Muscle of back (tissue), 13 donors: ENCODE measurements around the gene TIAL1. TPM values are rescaled to one million over a fixed set of nuclear protein-coding genes. Genes with fewer than 3 reads are reported as not detected.
"Not testable (repeated sequence)": the region's sequence is repeated elsewhere in the genome, so short reads cannot be mapped to it uniquely, and the experiment has no call there.

Experiments used
- DNase-seq, 3 donors: peaks; one replicate each; pipeline versions ENCODE4 v3.0.0 to v3.0.0-alpha.2; 2013
- long read RNA-seq, 9 donors: transcript quantifications; one replicate each; lab custom pipeline, GENCODE V29; 2026
- polyA plus RNA-seq, 10 donors: library from polyadenylated mRNA; unstranded; fragments of 120-200 nt; gene quantifications; one replicate each; pipeline ENCODE4 v1.2.1, GENCODE V29; 2013; ENCODE audit not compliant: insufficient read length in 10 of 10

The TIAL1 gene, protein sequence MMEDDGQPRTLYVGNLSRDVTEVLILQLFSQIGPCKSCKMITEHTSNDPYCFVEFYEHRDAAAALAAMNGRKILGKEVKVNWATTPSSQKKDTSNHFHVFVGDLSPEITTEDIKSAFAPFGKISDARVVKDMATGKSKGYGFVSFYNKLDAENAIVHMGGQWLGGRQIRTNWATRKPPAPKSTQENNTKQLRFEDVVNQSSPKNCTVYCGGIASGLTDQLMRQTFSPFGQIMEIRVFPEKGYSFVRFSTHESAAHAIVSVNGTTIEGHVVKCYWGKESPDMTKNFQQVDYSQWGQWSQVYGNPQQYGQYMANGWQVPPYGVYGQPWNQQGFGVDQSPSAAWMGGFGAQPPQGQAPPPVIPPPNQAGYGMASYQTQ
- polyA plus RNA-seq: 100 to 1,000 TPM in 6 of 10 donors, 10 to 100 TPM in 4; 80.5 to 160 (median 110) TPM
- long read RNA-seq, donor 1, full-length matches to known transcripts: 12 of 12 reads
- long read RNA-seq, donor 1, partial matches to known transcripts: 0 of 12 reads
- long read RNA-seq, donor 1, other reads (novel, unspliced or antisense): 0 of 12 reads
- long read RNA-seq, donor 2, partial matches to known transcripts: 0 of 2 reads
- long read RNA-seq, donor 2, other reads (novel, unspliced or antisense): 0 of 2 reads
- long read RNA-seq, donor 3: 0 reads
- long read RNA-seq, donor 4, full-length matches to known transcripts: 6 of 6 reads
- long read RNA-seq, donor 4, partial matches to known transcripts: 0 of 6 reads
- long read RNA-seq, donor 4, other reads (novel, unspliced or antisense): 0 of 6 reads
- long read RNA-seq, donor 5, full-length matches to known transcripts: 11 of 11 reads
- long read RNA-seq, donor 5, partial matches to known transcripts: 0 of 11 reads
- long read RNA-seq, donor 5, other reads (novel, unspliced or antisense): 0 of 11 reads
- long read RNA-seq, donor 6, full-length matches to known transcripts: 12 of 12 reads
- long read RNA-seq, donor 6, partial matches to known transcripts: 0 of 12 reads
- long read RNA-seq, donor 6, other reads (novel, unspliced or antisense): 0 of 12 reads
- long read RNA-seq, donor 7, full-length matches to known transcripts: 7 of 7 reads
- long read RNA-seq, donor 7, partial matches to known transcripts: 0 of 7 reads
- long read RNA-seq, donor 7, other reads (novel, unspliced or antisense): 0 of 7 reads
- long read RNA-seq, donor 8, full-length matches to known transcripts: 6 of 6 reads
- long read RNA-seq, donor 8, partial matches to known transcripts: 0 of 6 reads
- long read RNA-seq, donor 8, other reads (novel, unspliced or antisense): 0 of 6 reads
- long read RNA-seq, donor 9, full-length matches to known transcripts: 2 of 2 reads
- long read RNA-seq, donor 9, partial matches to known transcripts: 0 of 2 reads
- long read RNA-seq, donor 9, other reads (novel, unspliced or antisense): 0 of 2 reads

- peak; percentile 99 to 100 (median 99) for DNase-seq
Measured at GRCh38 chr10:119596537-119597404, at the start of gene TIAL1. Gene TIAL1 (minus strand): TSS chr10:119596964. CDS start chr10:119596465, 499 bp downstream.

- DNase-seq: no peak
Measured at GRCh38 chr10:119644994-119645393, 48.2 kb upstream of the TIAL1 start.

DNA sequence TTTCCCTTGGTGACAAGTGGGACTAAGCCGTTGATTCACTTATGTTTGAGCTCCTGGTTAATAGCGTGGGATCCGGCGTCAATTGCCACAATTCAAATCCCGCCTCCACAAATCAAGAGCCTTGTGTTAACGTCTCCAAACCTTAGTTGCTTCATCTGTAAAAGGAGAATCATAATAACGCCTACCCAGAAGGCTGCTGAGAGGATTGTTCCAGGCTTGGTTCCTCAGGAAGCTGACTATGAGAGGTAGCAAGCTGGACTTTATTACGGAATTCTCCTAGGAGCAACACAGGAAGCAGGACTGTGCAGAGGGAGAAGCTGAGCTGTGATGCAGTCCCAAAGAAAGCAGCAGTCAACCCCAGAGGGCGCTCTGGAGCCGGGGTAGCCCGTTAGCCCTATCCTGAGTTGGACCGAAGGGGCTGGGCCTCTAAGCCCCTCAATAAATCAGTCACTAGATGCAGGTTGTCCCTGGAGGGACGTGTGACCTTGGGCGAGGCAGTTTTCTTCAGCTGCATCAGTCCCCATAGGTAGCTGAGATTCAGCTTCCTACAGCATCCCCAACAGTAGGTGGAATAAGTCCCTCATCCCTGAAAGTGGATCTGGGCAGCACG, 47.5 kb upstream of the TIAL1 start:
- DNase-seq: no peak

GRCh38 chr10:119643306-119644204, 46.8 kb upstream of the TIAL1 start:
- DNase-seq: no peak

DNA sequence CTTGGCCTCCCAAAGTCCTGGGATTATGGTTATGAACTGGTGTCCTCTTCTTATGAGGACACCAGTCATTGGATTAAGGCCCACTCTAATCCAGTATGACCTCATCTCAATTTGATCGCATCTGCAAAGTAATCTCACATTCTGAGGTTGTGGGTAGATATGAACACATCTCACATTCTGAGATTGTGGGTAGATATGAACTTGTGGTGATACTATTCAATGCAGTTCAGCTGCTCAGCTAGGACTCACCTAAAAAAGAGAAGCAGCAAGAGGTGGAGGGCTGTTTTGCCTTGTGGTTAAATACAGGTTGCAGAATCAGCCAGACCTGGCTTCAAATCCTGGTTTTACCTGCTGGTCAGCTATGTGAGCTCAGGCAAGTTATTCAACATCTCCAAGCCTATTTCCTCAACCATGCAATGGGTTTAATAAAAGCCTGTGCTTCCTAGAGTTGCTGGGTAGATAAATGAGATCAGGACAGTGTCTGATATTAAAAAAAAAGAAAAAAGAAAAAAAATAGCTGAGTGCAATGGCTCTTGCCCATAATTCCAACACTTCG, 45.9 kb upstream of the TIAL1 start:
- no peak for DNase-seq

- DNase-seq: no peak
Measured at GRCh38 chr10:119640875-119641526, 44.2 kb upstream of the TIAL1 start.

- DNase-seq: no peak
Measured at GRCh38 chr10:119640384-119640783, 43.6 kb upstream of the TIAL1 start.

DNA sequence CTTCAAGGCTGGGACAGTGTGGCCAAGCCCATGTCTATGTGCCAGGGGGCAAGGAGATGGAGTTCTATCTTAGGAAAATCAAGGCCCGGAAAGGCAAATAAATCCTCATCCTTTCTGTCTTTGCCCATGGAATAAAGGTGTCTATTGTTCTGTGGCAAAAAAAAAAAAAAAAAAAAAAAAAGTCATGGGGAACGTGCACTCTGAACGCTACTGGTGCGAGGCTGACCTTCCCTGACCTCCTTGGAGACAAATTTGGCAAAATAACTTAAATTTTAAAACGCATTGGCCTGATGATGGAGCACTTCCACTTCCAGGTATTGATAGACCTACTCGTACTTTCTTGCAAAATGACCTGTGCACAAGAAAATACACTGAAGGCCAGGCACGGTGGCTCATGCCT, 42.2 kb upstream of the TIAL1 start:
- no peak for DNase-seq

- no peak for DNase-seq
Measured at GRCh38 chr10:119637631-119638030, 40.9 kb upstream of the TIAL1 start.

GRCh38 chr10:119634219-119634544, 37.4 kb upstream of the TIAL1 start:
- no peak for DNase-seq

DNA sequence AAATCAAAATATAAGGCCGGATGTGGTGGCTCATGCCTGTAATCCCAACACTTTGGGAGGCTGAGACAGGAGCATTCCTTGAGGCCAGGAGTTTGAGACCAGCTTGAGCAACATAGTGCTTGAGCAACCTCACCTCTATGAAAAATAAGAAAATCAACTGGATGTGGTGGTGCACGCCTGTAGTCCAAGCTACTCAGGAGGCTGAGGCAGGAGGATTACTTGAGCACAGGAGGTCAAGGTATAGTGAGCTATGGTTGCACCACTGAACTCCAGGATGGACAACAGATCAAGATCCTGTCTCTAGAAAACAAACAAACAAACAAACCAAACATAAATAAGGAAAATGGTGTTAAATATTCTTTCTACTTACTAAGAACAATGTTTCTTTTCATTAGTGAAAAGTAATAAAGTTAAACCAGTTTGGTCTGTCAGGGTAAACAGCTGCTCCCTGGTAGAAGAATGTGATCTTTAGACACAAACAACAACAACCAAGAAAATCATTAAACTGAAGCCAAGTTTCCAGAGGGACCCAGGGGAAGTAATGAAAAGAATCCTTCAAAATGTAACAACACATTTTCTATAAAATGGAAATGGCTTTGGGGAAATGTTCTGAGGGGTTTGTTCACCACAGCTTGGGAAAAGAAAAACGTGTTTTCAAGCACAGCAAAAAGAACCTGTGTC, 36.9 kb upstream of the TIAL1 start:
- peak in 2 of 3 donors; percentile 44 to 78 for DNase-seq

GRCh38 chr10:119630300-119630699, 33.5 kb upstream of the TIAL1 start:
- no peak for DNase-seq

DNA sequence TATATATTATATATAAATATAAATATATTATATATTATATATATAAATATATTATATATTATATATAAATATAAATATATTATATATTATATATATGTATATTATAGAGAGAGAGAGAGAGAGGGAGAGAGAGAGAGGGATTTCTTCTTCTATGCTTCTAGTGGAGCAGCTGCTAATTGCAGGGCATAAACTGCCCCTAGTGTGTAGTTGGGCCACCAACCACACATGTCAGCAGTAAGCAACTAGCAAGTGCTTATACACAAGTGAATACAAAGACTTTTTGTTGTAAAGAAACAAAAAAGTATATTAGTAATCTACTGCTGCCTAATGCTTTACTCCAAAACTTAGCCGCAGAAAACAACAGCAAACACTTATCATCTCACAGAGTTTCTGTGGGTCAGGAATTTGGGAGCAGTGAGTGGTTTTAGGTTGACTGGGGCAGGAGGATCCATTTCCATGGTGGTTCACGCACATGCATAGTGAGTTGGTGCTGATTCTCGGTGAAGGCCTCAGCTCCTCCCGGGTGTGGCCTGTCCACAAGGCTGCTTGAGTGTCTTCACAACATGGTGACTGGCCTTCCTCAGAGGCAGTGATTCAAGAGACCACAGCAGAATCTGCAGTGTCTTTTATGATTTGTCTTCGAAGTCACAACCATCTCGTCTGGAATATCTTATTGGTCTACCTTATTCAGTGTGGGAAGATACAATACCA, 29.0 kb upstream of the TIAL1 start:
- DNase-seq: no peak

- DNase-seq: no peak
Measured at GRCh38 chr10:119621078-119621384, 24.3 kb upstream of the TIAL1 start.

GRCh38 chr10:119620241-119621077, 23.7 kb upstream of the TIAL1 start:
- DNase-seq: peak in 1 of 3 donors; percentile 38

GRCh38 chr10:119619811-119620210, 23.0 kb upstream of the TIAL1 start:
- DNase-seq: not testable (repeated sequence)
